Ishikawa (cell line): ENCODE data around the gene ROBO1.

Experiments used
- CEBPB ChIP-seq: IDR thresholded peaks from 2 replicates; pipeline ENCODE4 v1.6.1; 2012
- CREB1 ChIP-seq: IDR thresholded peaks from 2 replicates; pipeline ENCODE4 v1.6.1; 2012; ENCODE audit warnings: low read depth
- EP300 ChIP-seq: IDR thresholded peaks from 2 replicates; pipeline ENCODE4 v1.6.1; 2012; ENCODE audit warnings: borderline replicate concordance
- MAX ChIP-seq: IDR thresholded peaks from 2 replicates; pipeline ENCODE4 v1.6.1; 2012
- RAD21 ChIP-seq: IDR thresholded peaks from 2 replicates; pipeline ENCODE4 v1.6.1; 2012; ENCODE audit warnings: low read depth
- TAF1 ChIP-seq: IDR thresholded peaks from 2 replicates; pipeline ENCODE4 v1.6.1; 2012; ENCODE audit warnings: low read depth, mild to moderate bottlenecking
- YY1 ChIP-seq: IDR thresholded peaks from 2 replicates; pipeline ENCODE4 v1.6.1; 2012; ENCODE audit warnings: low read depth

GRCh38 chr3:78610462-78611125 lies 1157.2 kb downstream of the ROBO1 start:
- TF ChIP-seq RAD21, result no peak
- TF ChIP-seq CEBPB, result no peak
- no peak for TF ChIP-seq TAF1
- TF ChIP-seq MAX, result no peak
- no peak for TF ChIP-seq CREB1
- TF ChIP-seq EP300, result no peak
- TF ChIP-seq YY1, result no peak
